Chondrocyte (in vitro differentiated cells): Measurements from ENCODE around the gene CCDC51. TPM values are rescaled to one million over a fixed set of nuclear protein-coding genes. Genes with fewer than 3 reads are reported as not detected.
A peak's percentile ranks its signal among the peaks of the same experiment; 100 is the strongest.

Experiments
- DNase-seq: peaks from one replicate; pipeline ENCODE4 v3.0.0; 2021; ENCODE audit warnings: mixed read lengths, low spot score
- H3K27ac Mint-ChIP-seq: one replicate; pipeline ENCODE4 v1.8.0; 2021; ENCODE audit warnings: mild to moderate bottlenecking, moderate library complexity, mixed read lengths; ENCODE audit not compliant: unreplicated experiment
- H3K27me3 Mint-ChIP-seq: 2 replicates; pipeline ENCODE4 v1.8.0; 2021; ENCODE audit warnings: low read depth, mixed read lengths
- H3K36me3 Mint-ChIP-seq: 2 replicates; pipeline ENCODE4 v1.8.0; 2021; ENCODE audit warnings: low read depth, mixed read lengths
- H3K4me1 Mint-ChIP-seq: 2 replicates; pipeline ENCODE4 v1.8.0; 2021; ENCODE audit warnings: low read depth, mild to moderate bottlenecking, mixed read lengths
- H3K4me3 Mint-ChIP-seq: one replicate; pipeline ENCODE4 v1.8.0; 2021; ENCODE audit warnings: mild to moderate bottlenecking, moderate library complexity, mixed read lengths; ENCODE audit not compliant: unreplicated experiment
- H3K9me3 Mint-ChIP-seq: 2 replicates; pipeline ENCODE4 v1.8.0; 2021; ENCODE audit warnings: low read depth, mixed read lengths
- CTCF ChIP-seq: fragments of 200-600 bp; sonication (generic); IDR thresholded peaks from 2 replicates; pipeline ENCODE4 v1.5.0; 2021; ENCODE audit warnings: antibody characterized with exemption, mild to moderate bottlenecking, moderate library complexity
- total RNA-seq: library from RNA; stranded (reverse); gene quantifications from 3 replicates; pipeline ENCODE4 v1.2.1, GENCODE V29; 2021

Gene CCDC51
- total RNA-seq, 1 donor from 2014 or later: 25.8 TPM

GRCh38 chr3:48414376-48415250 lies 25.3 kb downstream of the CCDC51 start:
- no peaks in the 10 kb centered on the region for H3K4me1 Mint-ChIP-seq
- peak; percentile 77 for DNase-seq

DNA sequence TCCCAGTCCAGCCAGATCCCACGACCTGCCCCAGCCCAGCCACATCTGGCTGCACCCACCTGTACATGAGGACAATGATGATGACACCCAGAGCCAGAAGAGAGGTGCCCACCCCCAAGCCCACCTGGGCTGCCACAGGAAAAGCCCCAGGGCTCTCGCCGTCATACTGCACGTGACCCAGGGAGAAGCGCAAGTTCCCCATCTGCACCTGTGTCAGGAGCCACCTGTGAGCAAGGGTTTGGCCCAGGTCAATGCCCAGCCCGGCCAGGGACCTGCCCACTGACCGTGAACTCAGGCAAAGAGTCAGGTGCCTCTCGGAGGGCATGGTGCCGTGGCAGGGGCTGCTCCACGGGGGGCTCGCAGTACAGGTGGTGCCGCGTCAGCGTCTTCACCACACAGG lies 26.3 kb downstream of the CCDC51 start:
- H3K4me1 Mint-ChIP-seq: no peaks in the 10 kb centered on the region
- H3K27ac Mint-ChIP-seq: no peak overlapping the region
- no peak for TF ChIP-seq CTCF
- peaks cover 57% of the 10 kb centered on the region for H3K36me3 Mint-ChIP-seq
- H3K4me3 Mint-ChIP-seq: no peak overlapping the region
- H3K27me3 Mint-ChIP-seq: no peaks in the 10 kb centered on the region
- H3K9me3 Mint-ChIP-seq: no peaks in the 10 kb centered on the region
- DNase-seq: peak; percentile 83

More at GRCh38 chr3:48414376-48415250, 25.3 kb downstream of the CCDC51 start:
- H3K9me3 Mint-ChIP-seq: no peaks in the 10 kb centered on the region
- no peak for TF ChIP-seq CTCF
- H3K4me3 Mint-ChIP-seq: no peak overlapping the region
- no peak overlapping the region for H3K27ac Mint-ChIP-seq
- H3K27me3 Mint-ChIP-seq: no peaks in the 10 kb centered on the region
- H3K36me3 Mint-ChIP-seq: peaks cover 50% of the 10 kb centered on the region

- H3K27ac Mint-ChIP-seq: no peak overlapping the region
Observed at GRCh38 chr3:48413086-48413485, 26.8 kb downstream of the CCDC51 start.

GRCh38 chr3:48412375-48413001 lies 27.4 kb downstream of the CCDC51 start:
- Mint-ChIP-seq H3K36me3 (peaks cover 58% of the 10 kb centered on the region), H3K4me1 (no peaks in the 10 kb centered on the region), H3K9me3 (no peaks in the 10 kb centered on the region), H3K27ac (no peak overlapping the region), H3K4me3 (no peak overlapping the region), H3K27me3 (no peaks in the 10 kb centered on the region)
- DNase-seq: peak; percentile 75
- no peak for TF ChIP-seq CTCF

More at GRCh38 chr3:48413086-48413485, 26.8 kb downstream of the CCDC51 start:
- H3K9me3 Mint-ChIP-seq: no peaks in the 10 kb centered on the region
- H3K4me1 Mint-ChIP-seq: no peaks in the 10 kb centered on the region
- no peak for TF ChIP-seq CTCF
- H3K27me3 Mint-ChIP-seq: no peaks in the 10 kb centered on the region
- peak; percentile 52 for DNase-seq
- no peak overlapping the region for H3K4me3 Mint-ChIP-seq
- peaks cover 59% of the 10 kb centered on the region for H3K36me3 Mint-ChIP-seq

DNA sequence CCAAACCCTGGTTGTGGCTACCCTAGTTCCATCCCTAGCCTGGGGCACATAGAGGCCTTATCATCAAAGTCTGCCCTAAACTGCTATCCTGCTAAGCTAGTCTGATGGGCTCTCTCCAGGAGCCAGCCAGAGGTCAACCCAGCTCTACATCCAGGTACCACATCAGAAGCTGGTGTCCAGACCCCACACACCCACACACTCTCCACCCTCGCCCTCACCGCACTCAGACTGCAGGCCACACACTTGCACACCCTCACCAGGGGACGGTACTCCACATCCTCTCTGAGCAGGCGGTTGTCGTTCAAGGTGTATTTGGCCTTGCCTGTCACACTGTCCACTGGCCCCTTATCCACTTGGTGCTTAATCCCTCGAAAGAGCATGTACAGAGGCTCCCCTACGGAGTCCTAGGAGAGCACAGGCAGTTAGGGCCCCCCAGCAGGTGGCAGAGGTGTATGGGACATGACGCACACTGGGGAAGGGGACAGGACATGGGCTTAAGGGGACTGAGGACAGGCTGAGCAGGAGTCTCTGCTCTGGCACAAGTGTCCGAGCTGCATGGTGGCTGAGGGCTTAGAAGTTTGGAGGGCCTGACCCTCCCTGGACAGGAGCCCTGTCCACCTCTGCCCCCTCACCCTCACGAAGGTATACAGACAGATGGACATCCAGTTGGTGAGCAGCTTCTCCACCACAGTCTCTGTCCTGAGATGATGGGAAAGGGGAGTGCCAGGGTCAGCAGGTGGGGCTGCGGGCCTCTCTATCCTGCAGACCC lies 28.1 kb downstream of the CCDC51 start:
- H3K36me3 Mint-ChIP-seq: peaks cover 63% of the 10 kb centered on the region
- H3K27ac Mint-ChIP-seq: no peak overlapping the region
- no peaks in the 10 kb centered on the region for H3K4me1 Mint-ChIP-seq
- no peaks in the 10 kb centered on the region for H3K9me3 Mint-ChIP-seq
- TF ChIP-seq CTCF: no peak
- peak; percentile 54 for DNase-seq
- no peak overlapping the region for H3K4me3 Mint-ChIP-seq
- no peaks in the 10 kb centered on the region for H3K27me3 Mint-ChIP-seq
